SK-N-SH (cell line): ENCODE data around the gene PARS2.

ENCODE experiments used
- CHD2 ChIP-seq: fragments of 150-350 bp; IDR thresholded peaks from 2 replicates; pipeline ENCODE4 v1.6.1; 2018; ENCODE audit warnings: low read length; ENCODE audit not compliant: partially characterized antibody
- EP300 ChIP-seq, 2 experiments: IDR thresholded peaks; 2 replicates each; pipeline versions ENCODE4 v1.4.0 to v1.6.1; 2012; ENCODE audit warnings: borderline replicate concordance in 1 of 2, low read depth in 1 of 2, low read length in 1 of 2
- EZH2phosphoT487 ChIP-seq: fragments of 200-600 bp; sonication (generic); IDR thresholded peaks from 2 replicates; pipeline ENCODE4 v1.6.1; 2017; ENCODE audit warnings: low read depth, mixed run types, mild to moderate bottlenecking, antibody characterized with exemption, moderate library complexity, borderline replicate concordance
- RFX5 ChIP-seq: IDR thresholded peaks from 2 replicates; pipeline ENCODE4 v1.6.1; 2012; ENCODE audit warnings: mild to moderate bottlenecking, improper control_type of control experiment, low read length
- TF ChIP-seq, protein P1 (sequence below): fragments of 200-600 bp; sonication (generic); IDR thresholded peaks from 2 replicates; pipeline ENCODE4 v1.6.1; 2017; ENCODE audit warnings: antibody characterized with exemption, mild to moderate bottlenecking, moderate library complexity
- TF ChIP-seq, protein P2 (sequence below): IDR thresholded peaks from 2 replicates; pipeline ENCODE4 v1.4.0; 2012; ENCODE audit warnings: low read depth
- TF ChIP-seq, protein P3 (sequence below): fragments of 150-350 bp; IDR thresholded peaks from 2 replicates; pipeline ENCODE4 v1.6.1; 2017; ENCODE audit warnings: antibody characterized with exemption, low read length, low read depth, borderline replicate concordance

GRCh38 chr1:54795356-54795665, 31.0 kb upstream of the PARS2 start:
- TF ChIP-seq, protein P1, sequence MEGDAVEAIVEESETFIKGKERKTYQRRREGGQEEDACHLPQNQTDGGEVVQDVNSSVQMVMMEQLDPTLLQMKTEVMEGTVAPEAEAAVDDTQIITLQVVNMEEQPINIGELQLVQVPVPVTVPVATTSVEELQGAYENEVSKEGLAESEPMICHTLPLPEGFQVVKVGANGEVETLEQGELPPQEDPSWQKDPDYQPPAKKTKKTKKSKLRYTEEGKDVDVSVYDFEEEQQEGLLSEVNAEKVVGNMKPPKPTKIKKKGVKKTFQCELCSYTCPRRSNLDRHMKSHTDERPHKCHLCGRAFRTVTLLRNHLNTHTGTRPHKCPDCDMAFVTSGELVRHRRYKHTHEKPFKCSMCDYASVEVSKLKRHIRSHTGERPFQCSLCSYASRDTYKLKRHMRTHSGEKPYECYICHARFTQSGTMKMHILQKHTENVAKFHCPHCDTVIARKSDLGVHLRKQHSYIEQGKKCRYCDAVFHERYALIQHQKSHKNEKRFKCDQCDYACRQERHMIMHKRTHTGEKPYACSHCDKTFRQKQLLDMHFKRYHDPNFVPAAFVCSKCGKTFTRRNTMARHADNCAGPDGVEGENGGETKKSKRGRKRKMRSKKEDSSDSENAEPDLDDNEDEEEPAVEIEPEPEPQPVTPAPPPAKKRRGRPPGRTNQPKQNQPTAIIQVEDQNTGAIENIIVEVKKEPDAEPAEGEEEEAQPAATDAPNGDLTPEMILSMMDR, result no peak
- no peak for TF ChIP-seq RFX5
- TF ChIP-seq EZH2phosphoT487, result no peak
- TF ChIP-seq, protein P2, sequence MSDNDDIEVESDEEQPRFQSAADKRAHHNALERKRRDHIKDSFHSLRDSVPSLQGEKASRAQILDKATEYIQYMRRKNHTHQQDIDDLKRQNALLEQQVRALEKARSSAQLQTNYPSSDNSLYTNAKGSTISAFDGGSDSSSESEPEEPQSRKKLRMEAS, result no peak
- TF ChIP-seq, protein P3, sequence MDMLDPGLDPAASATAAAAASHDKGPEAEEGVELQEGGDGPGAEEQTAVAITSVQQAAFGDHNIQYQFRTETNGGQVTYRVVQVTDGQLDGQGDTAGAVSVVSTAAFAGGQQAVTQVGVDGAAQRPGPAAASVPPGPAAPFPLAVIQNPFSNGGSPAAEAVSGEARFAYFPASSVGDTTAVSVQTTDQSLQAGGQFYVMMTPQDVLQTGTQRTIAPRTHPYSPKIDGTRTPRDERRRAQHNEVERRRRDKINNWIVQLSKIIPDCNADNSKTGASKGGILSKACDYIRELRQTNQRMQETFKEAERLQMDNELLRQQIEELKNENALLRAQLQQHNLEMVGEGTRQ, result no peak
- TF ChIP-seq EP300 (IDR thresholded peaks at IDR 0.05; ENCODE audit: borderline replicate concordance in 1 of 2, low read depth in 1 of 2, low read length in 1 of 2), result no peak
- TF ChIP-seq CHD2, result no peak
